Stimulated activated CD8-positive, alpha-beta memory T cell treated with anti-CD3 and anti-CD28 coated beads, Interleukin-15, amount 100 ng/mL, for 24 hours (primary cell): Measurements from ENCODE around the gene GRPR.
"Not testable (repeated sequence)": the region's sequence is repeated elsewhere in the genome, so short reads cannot be mapped to it uniquely, and the experiment has no call there.

Experiments
- DNase-seq: peaks from one replicate; pipeline ENCODE4 v3.0.0-alpha.2; 2020; ENCODE audit warnings: low read depth

The GRPR gene

GRCh38 chrX:16183843-16184242, 60.5 kb downstream of the GRPR start:
- not testable (repeated sequence) for DNase-seq

- DNase-seq: no peak
Measured at GRCh38 chrX:16185725-16186136, 62.4 kb downstream of the GRPR start.

GRCh38 chrX:16186380-16187007, 63.1 kb downstream of the GRPR start:
- DNase-seq: no peak

- no peak for DNase-seq
Measured at GRCh38 chrX:16187024-16187760, 63.8 kb downstream of the GRPR start.

GRCh38 chrX:16188687-16189086, 65.3 kb downstream of the GRPR start:
- DNase-seq: no peak

- DNase-seq: no peak
Measured at GRCh38 chrX:16191605-16192004, 68.2 kb downstream of the GRPR start.

GRCh38 chrX:16196829-16197228, 73.5 kb downstream of the GRPR start:
- no peak for DNase-seq

- DNase-seq: no peak
Measured at GRCh38 chrX:16199343-16199742, 76.0 kb downstream of the GRPR start.

GRCh38 chrX:16202943-16203342, 79.6 kb downstream of the GRPR start:
- no peak for DNase-seq
